ENCODE results near the gene FBXO47.

The FBXO47 gene

GRCh38 chr17:38900978-38901656 lies 66.1 kb downstream of the FBXO47 start:
- no peak for DNase-seq

DNA sequence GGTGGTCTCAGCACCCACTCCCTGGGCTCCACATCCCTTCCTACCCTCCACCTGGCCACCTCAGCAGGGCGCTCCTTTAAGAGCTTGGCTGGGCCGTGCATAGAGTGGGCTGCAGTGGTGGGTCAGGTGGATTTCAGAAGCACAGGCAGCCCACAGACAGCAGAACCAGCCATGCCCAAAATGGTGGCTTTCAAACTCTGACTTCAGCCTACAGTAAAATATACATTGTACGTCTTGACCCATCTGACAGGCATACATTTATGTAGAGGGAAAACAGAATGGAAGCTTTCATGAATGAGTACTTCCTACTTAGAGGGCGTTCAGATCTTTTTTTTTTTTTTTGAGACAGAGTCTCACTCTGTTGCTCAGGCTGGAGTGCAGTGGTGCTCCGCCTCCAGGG lies 67.8 kb downstream of the FBXO47 start:
- DNase-seq: no peak

GRCh38 chr17:38898812-38899348 lies 68.3 kb downstream of the FBXO47 start:
- no peak for DNase-seq

DNA sequence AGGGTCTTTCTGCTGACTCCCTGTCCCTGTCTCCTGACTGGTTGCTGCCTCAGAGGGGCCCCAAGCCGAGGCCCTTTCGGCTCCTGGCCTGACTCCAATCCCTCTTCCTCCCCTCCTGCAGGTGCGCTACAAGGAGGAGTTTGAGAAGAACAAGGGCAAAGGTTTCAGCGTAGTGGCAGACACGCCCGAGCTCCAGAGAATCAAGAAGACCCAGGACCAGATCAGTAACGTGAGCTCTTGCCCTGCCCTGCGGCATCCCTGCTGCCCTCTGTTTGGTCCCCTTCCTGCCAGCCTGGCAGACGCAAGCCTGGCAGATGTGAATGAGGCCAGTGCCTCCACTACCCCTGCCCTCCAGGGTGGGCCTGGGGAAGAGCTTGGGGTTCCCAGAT lies 68.9 kb downstream of the FBXO47 start:
- DNase-seq: no peak

- DNase-seq: no peak
These were observed 69.4 kb downstream of the FBXO47 start for GRCh38 chr17:38897671-38898290.

DNA sequence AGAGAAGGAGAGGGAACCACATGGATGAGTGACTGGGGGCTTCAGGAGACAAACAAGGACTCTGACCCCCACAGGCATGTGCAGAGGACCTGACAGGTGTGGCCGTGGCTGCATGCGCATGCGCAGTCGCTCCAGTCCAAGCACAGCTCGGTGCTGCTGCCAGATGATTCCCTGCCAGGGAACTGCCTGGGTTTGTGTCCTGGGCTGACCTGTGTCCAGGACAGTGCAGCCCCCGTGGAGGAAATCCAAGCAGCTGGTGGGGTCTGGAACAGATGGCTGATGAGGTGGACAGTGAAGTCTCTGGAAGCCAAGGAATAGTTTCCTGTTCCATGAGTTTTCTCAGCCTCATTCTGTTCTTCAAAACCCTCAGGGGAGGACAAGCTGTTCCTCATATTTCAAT lies 70.0 kb downstream of the FBXO47 start:
- no peak for DNase-seq

DNA sequence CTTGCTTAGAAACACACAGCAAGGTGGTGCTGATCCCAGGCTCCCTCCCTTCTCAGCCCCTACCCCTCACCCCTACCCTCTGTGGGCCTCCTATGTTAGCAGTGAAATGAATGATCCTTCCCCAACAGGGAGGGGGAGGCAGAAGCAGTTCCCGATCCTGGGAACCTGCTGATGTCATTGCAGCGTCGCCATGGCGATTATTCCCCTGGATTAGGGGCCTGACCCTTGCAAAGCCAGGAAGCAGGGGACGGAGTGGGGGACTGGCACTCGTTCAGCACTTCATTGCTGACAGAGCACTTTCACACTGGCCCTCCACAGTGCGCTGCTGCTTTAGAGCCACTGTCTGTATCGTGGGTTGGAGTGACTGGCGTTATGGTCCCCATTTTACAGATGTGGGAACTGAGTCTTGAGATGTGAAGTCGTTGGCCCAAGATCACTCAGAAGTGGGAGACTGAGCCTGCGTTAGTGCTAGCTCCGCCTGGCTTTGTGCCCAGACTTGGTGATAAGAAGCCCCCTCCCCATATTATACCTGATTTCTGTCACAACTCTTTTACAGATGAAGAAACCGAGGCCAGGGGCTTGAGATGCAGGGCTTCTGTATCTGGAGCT lies 70.8 kb downstream of the FBXO47 start:
- DNase-seq: no peak

DNA sequence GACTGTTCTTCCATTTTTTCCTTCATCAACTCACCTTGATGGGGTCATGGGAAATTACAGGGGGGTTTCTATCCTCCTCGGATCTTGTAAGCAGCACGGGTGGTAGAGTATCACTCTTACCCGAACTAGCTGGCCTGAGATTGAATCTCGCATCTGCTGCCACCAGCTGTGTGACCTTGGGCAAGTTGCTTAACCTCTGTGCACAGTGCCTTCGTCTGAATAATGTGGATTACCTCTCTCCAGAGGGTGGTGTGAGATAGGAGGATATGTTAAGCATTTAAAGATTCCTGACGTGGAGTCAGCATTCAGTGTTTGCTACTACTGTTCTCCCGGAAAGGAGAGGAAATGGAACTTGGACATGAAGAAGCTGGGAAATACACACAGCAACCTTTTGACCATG lies 72.9 kb downstream of the FBXO47 start:
- no peak for DNase-seq

- no peak for DNase-seq
These were observed 73.6 kb downstream of the FBXO47 start for GRCh38 chr17:38893607-38894006.

GRCh38 chr17:38893113-38893512 lies 74.1 kb downstream of the FBXO47 start:
- DNase-seq: no peak

- no peak for DNase-seq
These were observed 74.6 kb downstream of the FBXO47 start for GRCh38 chr17:38892620-38893019.

- DNase-seq: no peak
These were observed 75.1 kb downstream of the FBXO47 start for GRCh38 chr17:38892083-38892482.

DNA sequence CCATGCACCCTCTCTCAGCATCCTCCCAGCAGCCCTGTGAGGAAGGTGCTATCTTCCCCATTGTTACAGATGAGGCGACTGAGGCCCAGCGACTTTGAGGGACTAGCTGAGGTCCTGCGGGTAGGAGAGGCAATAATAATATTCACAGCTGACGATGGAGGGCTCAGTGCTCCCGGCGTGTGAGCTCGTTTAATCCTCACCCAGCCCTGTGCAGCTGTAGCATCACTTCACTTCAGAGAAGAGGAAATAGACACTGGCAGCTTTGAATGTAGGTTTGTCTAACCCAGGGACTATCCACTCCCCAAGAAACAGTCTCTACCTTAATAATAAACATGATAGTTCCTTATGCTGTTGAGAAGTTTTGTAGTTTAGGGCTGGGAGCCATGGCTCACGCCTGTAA lies 75.8 kb downstream of the FBXO47 start:
- no peak for DNase-seq

- no peak for DNase-seq
These were observed 76.8 kb downstream of the FBXO47 start for GRCh38 chr17:38890410-38890746.

- DNase-seq: no peak
These were observed 77.3 kb downstream of the FBXO47 start for GRCh38 chr17:38889745-38890409.

DNA sequence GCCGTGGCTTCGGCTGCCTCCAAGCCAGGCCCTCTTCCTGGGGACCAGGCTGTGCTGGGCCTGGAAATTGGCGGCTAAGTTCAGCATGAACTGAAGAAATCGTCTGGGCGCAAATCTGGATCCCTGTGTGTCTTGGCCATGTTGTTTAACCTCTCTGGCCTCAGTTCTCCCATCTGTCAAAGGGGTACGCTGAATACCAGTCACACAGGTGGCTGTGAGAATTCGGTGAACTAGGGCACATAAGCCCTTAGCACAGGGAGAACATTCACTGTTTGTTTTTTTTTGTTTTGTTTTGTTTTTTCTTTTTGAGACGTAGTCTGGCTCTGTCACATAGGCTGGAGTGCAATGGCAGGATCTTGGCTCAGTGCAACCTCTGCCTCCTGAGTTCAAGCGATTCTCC lies 78.4 kb downstream of the FBXO47 start:
- DNase-seq: no peak

DNA sequence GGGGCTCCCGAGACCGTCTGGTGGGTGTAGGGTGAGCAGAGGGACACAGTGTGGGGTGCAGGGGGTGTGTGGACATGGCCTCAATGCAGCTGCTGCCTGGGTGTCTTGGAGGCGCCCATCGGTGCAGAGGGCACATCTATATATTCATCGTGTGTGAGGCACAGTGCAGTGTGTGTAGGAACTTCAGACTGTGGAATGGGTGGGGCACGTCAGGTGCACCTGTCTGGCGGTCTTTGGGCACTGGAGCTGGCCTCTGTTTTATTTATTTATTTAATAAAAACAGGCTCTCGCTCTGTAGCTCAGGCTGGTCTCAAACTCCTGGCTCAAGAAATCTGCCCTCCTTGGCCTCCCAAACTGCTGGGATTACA lies 80.6 kb downstream of the FBXO47 start:
- no peak for DNase-seq
